HEK293 (cell line): Measurements from ENCODE around the gene FKBP8.
A peak's percentile ranks its signal among the peaks of the same experiment; 100 is the strongest.

Source experiments
- GLI4 ChIP-seq: fragments of 450-650 bp; formaldehyde crosslinking; IDR thresholded peaks from 2 replicates; pipeline ENCODE4 v1.5.1; 2016; ENCODE audit warnings: missing biosample characterization, missing genetic modification characterization
- HIC1 ChIP-seq: fragments of 450-650 bp; formaldehyde crosslinking; IDR thresholded peaks from 2 replicates; pipeline ENCODE4 v1.5.1; 2016; ENCODE audit warnings: missing biosample characterization, missing genetic modification characterization
- HOXD13 ChIP-seq: sonication (generic); formaldehyde crosslinking; IDR thresholded peaks from 2 replicates; pipeline ENCODE4 v1.8.0; 2022; ENCODE audit warnings: missing genetic modification reagents, borderline replicate concordance
- IKZF3 ChIP-seq: fragments of 450-650 bp; IDR thresholded peaks from 2 replicates; pipeline ENCODE4 v1.5.0; 2018; ENCODE audit warnings: missing biosample characterization, mild to moderate bottlenecking, missing genetic modification characterization, moderate library complexity
- KLF16 ChIP-seq: fragments of 450-650 bp; formaldehyde crosslinking; IDR thresholded peaks from 2 replicates; pipeline ENCODE4 v1.5.1; 2017; ENCODE audit warnings: missing biosample characterization, missing genetic modification characterization
- MEIS1 ChIP-seq: sonication (generic); formaldehyde crosslinking; IDR thresholded peaks from 2 replicates; pipeline ENCODE4 v1.8.1; 2022; ENCODE audit warnings: missing genetic modification reagents, mild to moderate bottlenecking, borderline replicate concordance
- SP7 ChIP-seq: fragments of 450-650 bp; formaldehyde crosslinking; IDR thresholded peaks from 2 replicates; pipeline ENCODE4 v1.5.1; 2016; ENCODE audit warnings: missing biosample characterization, missing genetic modification characterization
- ZBTB11 ChIP-seq: fragments of 450-650 bp; formaldehyde crosslinking; conservative IDR thresholded peaks from 2 replicates; pipeline ENCODE4 v1.5.1; 2016; ENCODE audit warnings: low read depth, missing biosample characterization, missing genetic modification characterization
- ZBTB20 ChIP-seq: fragments of 450-650 bp; formaldehyde crosslinking; IDR thresholded peaks from 2 replicates; pipeline ENCODE4 v1.5.1; 2016; ENCODE audit warnings: missing biosample characterization, missing genetic modification characterization
- ZBTB7A ChIP-seq: fragments of 450-650 bp; formaldehyde crosslinking; IDR thresholded peaks from 2 replicates; pipeline ENCODE4 v1.5.1; 2016; ENCODE audit warnings: low read depth, missing biosample characterization, missing genetic modification characterization
- ZNF112 ChIP-seq: fragments of 450-650 bp; formaldehyde crosslinking; IDR thresholded peaks from 2 replicates; pipeline ENCODE4 v1.5.0; 2017; ENCODE audit warnings: missing biosample characterization, missing genetic modification characterization
- ZNF23 ChIP-seq: fragments of 450-650 bp; formaldehyde crosslinking; IDR thresholded peaks from 2 replicates; pipeline ENCODE4 v1.5.1; 2016; ENCODE audit warnings: missing biosample characterization, missing genetic modification characterization, borderline replicate concordance
- ZNF266 ChIP-seq: fragments of 450-650 bp; formaldehyde crosslinking; IDR thresholded peaks from 2 replicates; pipeline ENCODE4 v1.5.1; 2016; ENCODE audit warnings: missing biosample characterization, missing genetic modification characterization, low read depth
- ZNF354C ChIP-seq: fragments of 450-650 bp; formaldehyde crosslinking; IDR thresholded peaks from 2 replicates; pipeline ENCODE4 v1.5.1; 2016; ENCODE audit warnings: missing biosample characterization, missing genetic modification characterization, low read depth, borderline replicate concordance
- ZNF398 ChIP-seq: fragments of 450-650 bp; formaldehyde crosslinking; IDR thresholded peaks from 2 replicates; pipeline ENCODE4 v1.5.1; 2017; ENCODE audit warnings: missing biosample characterization, missing genetic modification characterization
- ZNF501 ChIP-seq: fragments of 450-650 bp; formaldehyde crosslinking; IDR thresholded peaks from 2 replicates; pipeline ENCODE4 v1.5.1; 2016; ENCODE audit warnings: missing biosample characterization, missing genetic modification characterization
- ZNF513 ChIP-seq: fragments of 450-650 bp; IDR thresholded peaks from 2 replicates; pipeline ENCODE4 v1.5.1; 2018; ENCODE audit warnings: missing biosample characterization, missing genetic modification characterization
- ZNF521 ChIP-seq: fragments of 450-650 bp; formaldehyde crosslinking; IDR thresholded peaks from 2 replicates; pipeline ENCODE4 v1.5.1; 2017; ENCODE audit warnings: missing biosample characterization, mild to moderate bottlenecking, missing genetic modification characterization
- ZNF624 ChIP-seq: fragments of 450-650 bp; formaldehyde crosslinking; IDR thresholded peaks from 2 replicates; pipeline ENCODE4 v1.5.1; 2017; ENCODE audit warnings: missing biosample characterization, missing genetic modification characterization
- ZNF626 ChIP-seq: fragments of 450-650 bp; sonication (Bioruptor Pico); formaldehyde crosslinking; IDR thresholded peaks from 2 replicates; pipeline ENCODE4 v1.5.1; 2018; ENCODE audit warnings: missing biosample characterization, missing genetic modification characterization, inconsistent platforms
- ZNF654 ChIP-seq: fragments of 450-650 bp; formaldehyde crosslinking; IDR thresholded peaks from 2 replicates; pipeline ENCODE4 v1.5.1; 2016; ENCODE audit warnings: low read depth, missing biosample characterization, missing genetic modification characterization
- ZNF660 ChIP-seq: fragments of 450-650 bp; IDR thresholded peaks from 2 replicates; pipeline ENCODE4 v1.5.1; 2018; ENCODE audit warnings: missing biosample characterization, mild to moderate bottlenecking, missing genetic modification characterization
- ZNF747 ChIP-seq: fragments of 450-650 bp; formaldehyde crosslinking; IDR thresholded peaks from 2 replicates; pipeline ENCODE4 v1.5.1; 2016; ENCODE audit warnings: missing biosample characterization, missing genetic modification characterization
- ZNF776 ChIP-seq: fragments of 450-650 bp; formaldehyde crosslinking; IDR thresholded peaks from 2 replicates; pipeline ENCODE4 v1.5.0; 2017; ENCODE audit warnings: missing biosample characterization, missing genetic modification characterization, borderline replicate concordance
- ZNF843 ChIP-seq: fragments of 450-650 bp; formaldehyde crosslinking; IDR thresholded peaks from 2 replicates; pipeline ENCODE4 v1.5.1; 2016; ENCODE audit warnings: missing biosample characterization, missing genetic modification characterization
- ZSCAN18 ChIP-seq: fragments of 450-650 bp; formaldehyde crosslinking; IDR thresholded peaks from 2 replicates; pipeline ENCODE4 v1.5.1; 2016; ENCODE audit warnings: missing biosample characterization, missing genetic modification characterization
- ZSCAN23 ChIP-seq: fragments of 450-650 bp; formaldehyde crosslinking; IDR thresholded peaks from 2 replicates; pipeline ENCODE4 v1.5.1; 2016; ENCODE audit warnings: missing biosample characterization, missing genetic modification characterization
- ZSCAN5A ChIP-seq: fragments of 450-650 bp; formaldehyde crosslinking; IDR thresholded peaks from 2 replicates; pipeline ENCODE4 v1.5.1; 2016; ENCODE audit warnings: missing biosample characterization, missing genetic modification characterization

The FKBP8 gene

GRCh38 chr19:18519962-18520847 lies 23.2 kb downstream of the FKBP8 start (continued):
- no peak for TF ChIP-seq ZNF776 (tag by site-specific recombination)
- no peak for TF ChIP-seq ZSCAN18 (tag by site-specific recombination)
- TF ChIP-seq ZNF266 = no peak
- no peak for TF ChIP-seq ZSCAN23
- no peak for TF ChIP-seq ZNF843 (tag by site-specific recombination)
- TF ChIP-seq ZNF624 = no peak
- TF ChIP-seq IKZF3 (tag by site-specific recombination) = peak; percentile 74
- peak; percentile 27; the same call in 1 of the 2 replicates for TF ChIP-seq SP7 (tag by site-specific recombination)
- peak; percentile 60 for TF ChIP-seq KLF16 (tag by site-specific recombination)
- no peak for TF ChIP-seq ZSCAN5A
- peak; percentile 66; the same call in 1 of the 2 replicates for TF ChIP-seq ZBTB11
- TF ChIP-seq ZNF747 (tag by site-specific recombination) = no peak
- TF ChIP-seq ZNF398 = peak; percentile 57; the same call in 1 of the 2 replicates
- TF ChIP-seq ZNF112 = no peak
- TF ChIP-seq HIC1 (tag by site-specific recombination) = no peak
- TF ChIP-seq ZNF23 (tag by site-specific recombination) = no peak
- no peak for TF ChIP-seq ZNF354C
- TF ChIP-seq ZNF501 (tag by site-specific recombination) = no peak
- no peak for TF ChIP-seq ZNF513 (tag by site-specific recombination)
- no peak for TF ChIP-seq ZBTB7A (tag by site-specific recombination)
- TF ChIP-seq ZNF521 (tag by site-specific recombination) = no peak
- peak; percentile 51 for TF ChIP-seq ZBTB20
- no peak for TF ChIP-seq ZNF654 (tag by site-specific recombination)
- no peak for TF ChIP-seq ZNF626 (tag by site-specific recombination)
- TF ChIP-seq HOXD13 (CRISPR knock-in tag) = no peak
- no peak for TF ChIP-seq MEIS1
- TF ChIP-seq ZNF660 (tag by site-specific recombination) = no peak
- TF ChIP-seq GLI4 (tag by site-specific recombination) = no peak
